Measurements from ENCODE around the gene MCMBP.
"Not testable (repeated sequence)": the region's sequence is repeated elsewhere in the genome, so short reads cannot be mapped to it uniquely, and the experiment has no call there.

The MCMBP gene

DNA sequence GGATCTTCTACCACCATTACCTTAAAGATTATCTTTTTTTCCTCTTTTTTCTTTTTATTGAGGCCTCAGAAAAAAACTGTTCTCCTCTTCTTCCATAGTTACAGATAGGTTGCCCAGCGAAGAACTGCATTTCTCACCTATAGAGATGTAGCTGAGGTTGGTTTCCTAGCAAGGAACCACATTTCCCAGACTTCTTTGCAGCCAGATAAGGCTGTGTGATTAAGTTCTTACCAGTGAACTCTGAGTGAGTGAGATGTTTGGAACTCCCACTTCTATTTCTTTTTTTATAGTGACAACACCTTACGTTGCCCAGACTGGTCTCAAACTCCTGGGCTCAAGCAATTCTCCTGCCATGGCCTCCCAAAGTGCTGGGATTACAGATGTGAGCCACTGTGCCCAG, 5.9 kb upstream of the MCMBP start:
- DNase-seq, result no peak

DNA sequence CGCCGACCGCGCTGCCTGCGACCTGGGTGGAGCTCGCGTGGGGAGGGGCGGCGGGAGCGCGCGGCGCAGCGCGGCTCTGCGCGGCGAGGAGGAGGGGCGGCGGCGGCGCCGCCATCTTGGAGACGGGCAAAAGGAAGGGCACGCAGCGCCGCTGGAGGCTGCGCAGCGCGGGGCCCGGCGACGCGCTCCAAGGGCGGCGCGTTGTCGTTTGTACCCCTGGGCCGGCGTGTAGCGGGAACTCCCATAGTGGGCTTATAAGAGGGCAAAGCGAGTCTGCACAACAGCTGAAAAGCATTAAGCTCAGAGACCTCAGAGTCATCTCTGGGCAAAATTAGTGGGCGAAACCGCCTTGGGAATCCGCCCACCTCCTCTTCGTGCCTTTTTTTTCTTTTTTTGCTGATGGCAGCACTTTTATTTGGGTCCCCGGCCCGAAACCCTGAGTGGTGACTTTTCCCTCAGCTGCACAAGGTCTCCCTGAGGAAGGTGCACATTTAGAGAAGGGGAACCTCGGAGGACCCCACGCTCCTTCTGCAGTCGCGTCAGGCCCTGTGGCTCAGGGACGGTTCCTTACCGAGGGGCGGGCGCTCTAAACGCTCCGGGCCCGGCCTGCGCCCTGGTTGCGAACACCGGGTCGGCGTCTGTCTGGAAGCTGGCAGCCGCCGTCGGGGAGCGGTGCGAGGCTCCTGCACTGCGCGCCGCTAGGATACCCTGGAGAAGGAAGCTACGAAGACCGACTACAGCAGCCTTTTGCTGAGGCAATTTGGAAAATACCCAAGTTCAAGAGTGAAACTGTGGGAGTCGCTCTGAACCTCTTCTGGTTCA, 428 bp upstream of the MCMBP start:
- DNase-seq, result peak; percentile 70

DNA sequence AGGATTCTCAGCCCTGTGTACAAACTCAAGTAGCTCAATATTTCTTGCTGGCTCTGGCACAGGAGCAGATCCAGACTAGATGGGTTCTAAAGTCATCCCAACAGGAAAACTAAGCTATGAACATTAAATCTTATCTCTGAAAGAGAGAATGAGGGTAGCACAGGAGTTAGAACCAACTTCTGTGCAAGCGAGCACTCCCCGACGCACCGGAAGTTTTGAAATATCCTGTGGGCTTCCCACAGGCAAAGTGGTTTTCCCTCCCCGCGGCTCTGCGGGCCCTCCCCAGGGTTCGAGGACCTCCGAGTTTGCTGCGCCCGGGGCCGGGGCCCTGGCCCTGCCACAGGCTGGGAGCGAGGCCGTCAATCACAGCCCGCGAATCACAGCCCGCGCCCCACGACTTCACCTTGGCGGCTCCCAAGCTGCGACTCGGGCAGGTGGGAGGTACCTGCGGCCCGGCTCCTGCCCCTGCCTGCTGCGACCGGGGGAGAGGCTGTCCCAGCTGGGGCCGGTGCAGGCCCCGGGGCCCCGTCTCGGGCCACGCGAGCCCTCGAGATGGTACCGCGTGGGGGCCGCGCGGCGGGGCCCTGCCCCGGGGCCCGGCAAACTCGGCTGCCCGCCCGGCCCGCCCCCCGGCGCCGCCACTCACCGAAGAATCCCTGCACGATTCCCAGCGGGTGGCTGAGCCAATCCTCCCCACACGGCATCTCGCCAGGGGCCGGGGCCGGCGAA, 598 bp downstream of the MCMBP start:
- DNase-seq, result peak; percentile 32

DNA sequence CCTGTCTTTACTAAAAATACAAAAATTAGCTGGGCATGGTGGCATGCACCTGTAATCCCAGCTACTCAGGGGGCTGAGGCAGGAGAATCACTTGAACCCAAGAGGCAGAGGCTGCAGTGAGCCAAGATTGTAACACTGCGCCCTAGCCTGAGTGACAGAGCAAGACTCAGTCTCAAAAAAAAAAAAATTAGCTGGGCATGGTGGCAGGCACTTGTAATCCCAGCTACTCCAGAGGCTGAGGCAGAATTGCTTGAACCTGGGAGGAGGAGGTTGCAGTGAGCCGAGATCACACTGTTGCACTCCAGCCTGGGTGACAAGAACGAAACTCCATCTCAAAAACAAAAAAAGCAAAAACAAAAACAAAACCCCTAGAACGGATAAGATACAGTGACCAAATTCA, 3.2 kb downstream of the MCMBP start:
- DNase-seq, result not testable (repeated sequence)

DNA sequence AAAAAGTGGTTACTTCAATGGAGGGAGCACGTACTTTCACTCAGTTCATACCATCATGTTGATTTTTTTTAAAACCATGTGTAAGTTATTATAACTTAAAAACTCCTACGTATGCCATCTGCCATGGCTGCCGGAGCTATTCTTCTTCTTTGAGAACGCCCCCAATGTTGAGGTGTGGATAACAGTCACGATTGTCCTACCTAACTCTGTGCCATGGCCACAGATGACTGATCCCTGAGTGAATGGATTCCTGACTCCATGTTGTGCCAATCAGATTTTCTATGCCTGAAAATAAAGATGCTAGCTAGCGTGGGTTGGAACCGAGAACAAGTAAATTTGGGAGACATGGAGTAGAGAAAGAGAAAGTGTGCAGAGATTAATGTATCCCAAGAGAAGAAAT, 5.3 kb downstream of the MCMBP start:
- no peak for DNase-seq

DNA sequence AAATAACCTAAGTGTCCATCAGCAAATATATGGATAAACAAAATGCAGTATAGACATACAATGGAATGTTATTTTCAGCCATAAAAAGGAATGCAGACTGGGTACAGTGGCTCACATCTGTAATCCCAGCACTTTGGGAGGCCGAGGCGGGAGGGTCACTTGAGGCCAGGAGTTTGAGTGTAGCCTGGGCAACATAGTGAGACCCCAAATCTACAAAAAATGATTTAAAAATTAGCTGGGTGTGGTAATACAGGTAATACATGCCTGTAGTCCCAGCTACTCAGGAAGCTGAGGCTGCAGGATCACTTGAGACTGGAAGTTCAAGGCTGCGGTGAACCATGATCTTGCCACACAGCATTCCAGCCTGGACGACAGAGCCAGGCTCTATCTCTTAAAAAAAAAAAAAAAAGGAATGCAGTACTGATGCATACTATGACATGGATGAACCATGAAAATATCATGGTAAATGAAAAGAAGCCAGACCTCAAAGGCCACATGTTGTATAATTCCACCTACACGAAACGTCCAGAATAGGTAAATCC, 6.9 kb downstream of the MCMBP start:
- no peak for DNase-seq

DNA sequence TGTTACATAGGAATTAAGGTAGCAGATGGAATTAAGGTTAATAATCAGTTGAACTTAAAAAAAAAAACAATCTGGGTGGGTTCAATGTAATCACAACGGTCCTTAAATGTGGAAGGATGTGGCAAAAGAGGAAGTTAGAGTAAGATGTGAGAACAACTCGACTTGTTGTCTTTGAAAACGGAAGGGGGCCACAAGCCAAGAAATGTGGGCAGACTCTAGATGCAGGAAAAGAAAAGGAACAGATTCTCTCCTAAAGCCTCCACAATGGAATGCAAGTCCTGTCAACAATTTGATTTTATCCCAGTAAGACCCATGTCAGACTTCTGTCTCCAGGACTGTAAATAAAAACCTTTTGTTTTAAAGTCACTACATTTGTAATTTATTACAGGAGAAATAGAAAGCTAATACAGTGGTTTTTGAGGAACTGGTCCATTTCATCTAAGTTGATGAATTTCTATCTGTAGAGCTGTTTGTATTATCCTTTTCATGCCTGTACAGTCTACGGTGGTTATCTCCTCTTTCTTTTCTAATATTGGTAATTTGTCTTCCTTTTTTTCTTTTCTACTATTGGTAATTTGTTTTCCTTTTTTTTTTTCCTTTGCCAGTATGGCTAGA, 8.6 kb downstream of the MCMBP start:
- no peak for DNase-seq

DNA sequence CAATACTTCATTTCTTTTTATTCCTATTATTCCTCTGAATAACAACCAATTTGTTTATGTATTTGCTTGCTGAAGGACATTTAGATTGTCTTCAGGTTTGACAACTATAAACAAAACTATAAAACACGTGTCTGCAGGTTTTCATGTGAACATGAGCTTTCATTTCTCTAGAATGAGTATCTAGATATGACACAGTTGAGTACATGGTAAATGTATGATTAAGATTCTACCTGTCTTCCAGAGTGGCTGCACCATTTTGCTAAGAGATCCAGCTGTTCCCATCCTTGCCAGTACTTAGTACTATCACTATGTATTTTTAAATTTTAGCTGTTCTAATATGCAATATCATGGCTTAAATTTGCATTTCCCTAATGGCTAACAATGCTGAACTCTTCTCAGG, 10.1 kb downstream of the MCMBP start:
- no peak for DNase-seq

DNA sequence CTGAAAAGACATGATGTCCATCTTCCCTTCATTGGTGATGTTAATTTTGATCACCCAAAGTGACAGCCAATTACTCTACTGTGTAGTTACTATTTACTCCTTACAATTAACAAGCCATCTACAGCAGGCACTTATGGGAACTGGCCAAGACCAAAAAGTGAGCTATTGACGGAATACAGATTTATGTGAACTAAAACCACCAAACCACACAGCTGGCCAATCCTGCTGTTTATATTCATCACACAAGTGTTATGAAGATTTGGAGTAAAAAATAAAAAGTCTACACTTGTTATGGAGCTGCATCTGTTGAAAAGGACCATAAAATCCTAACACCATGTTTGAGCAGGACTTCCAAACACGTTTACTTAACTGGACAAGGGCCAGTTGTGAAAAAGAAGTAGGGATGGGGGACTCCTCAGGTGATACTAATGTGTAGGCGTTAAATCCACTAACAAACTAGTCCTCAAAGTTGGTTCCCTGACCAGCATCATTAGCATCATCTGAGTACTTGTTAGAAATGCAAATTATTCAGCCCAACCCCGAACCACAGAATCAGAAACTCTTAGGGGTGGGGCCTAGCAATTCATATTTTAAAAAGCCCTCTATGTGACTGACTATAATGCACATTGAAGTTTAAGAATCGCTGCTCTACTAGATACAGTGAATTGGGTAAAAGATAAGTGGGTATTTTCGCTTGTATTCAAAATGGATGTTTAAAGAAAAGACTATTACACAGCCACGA, 11.6 kb downstream of the MCMBP start:
- DNase-seq, result no peak

DNA sequence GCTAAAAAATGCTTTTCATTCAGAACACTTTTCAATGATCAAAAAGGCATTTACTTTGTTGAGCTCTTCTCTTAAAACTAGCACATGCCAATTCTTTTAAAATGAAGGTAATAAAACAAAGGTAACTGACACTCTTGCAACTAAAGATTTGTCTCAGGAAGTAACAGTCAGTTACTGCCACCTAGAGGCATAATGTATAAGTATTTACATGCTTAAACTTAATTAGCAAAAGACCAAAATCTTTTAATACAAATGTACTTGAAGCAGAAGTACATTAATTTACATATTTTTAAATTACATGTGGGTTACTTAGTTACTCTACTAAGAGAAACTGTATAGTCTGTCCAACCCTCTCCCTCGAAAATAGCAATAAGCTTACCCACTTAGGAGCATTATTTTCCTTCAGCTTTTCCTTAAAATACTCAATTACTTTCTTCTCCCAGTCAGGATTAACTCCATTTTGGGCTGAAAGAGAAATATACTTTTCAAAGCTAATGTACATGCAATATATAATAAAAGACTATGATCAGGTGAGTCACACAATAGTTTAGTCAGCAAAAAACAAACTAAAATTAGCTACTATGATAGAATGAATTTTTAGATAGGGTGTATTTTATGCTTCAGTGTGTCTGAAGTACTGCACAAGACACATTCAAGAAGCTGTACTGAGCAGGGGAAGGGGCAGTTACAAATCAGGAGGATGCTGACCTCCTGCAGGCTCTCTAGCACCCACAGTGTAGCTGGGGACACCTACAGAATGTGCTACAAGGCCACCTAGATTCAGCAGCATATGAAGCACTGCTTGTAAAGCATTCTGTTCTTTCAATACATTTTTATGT, 13.0 kb downstream of the MCMBP start:
- DNase-seq, result no peak

DNA sequence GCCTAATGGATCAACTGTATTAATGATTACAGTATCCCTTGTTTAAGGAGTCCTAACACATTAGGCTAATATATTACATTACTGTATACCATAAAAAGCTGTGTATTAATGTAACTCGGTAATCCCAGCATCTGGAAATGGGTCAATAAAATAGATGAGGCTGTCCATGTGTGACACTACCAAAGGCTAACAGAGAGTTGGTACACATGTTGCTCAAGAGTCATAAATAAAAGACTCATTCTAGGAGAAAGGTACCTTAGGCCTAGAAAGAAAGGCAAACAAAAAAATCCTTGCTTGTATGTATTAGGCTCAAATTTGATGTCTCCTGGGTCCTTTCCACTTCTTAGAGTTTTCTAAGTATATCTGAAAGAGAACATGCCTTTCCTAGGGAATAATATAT, 14.6 kb downstream of the MCMBP start:
- DNase-seq, result no peak

DNA sequence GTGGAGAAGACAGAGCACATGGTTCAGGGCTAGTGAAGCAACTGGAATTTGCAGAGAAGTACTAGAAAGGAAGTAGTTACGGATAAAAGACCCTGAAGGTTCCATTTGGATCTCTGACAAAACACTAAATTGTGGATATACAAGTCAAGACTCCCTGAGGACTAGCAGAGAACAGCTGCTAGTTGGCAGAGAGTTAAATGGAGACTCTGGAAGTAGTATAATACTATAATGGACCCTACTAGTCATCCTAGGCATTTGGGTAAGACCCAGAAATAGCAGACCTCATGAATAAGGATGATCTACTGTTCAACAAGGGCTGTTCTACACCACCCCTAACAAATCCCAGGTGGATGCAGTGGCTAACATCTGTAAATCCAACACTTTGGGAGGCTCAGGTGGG, 19.1 kb downstream of the MCMBP start:
- no peak for DNase-seq

DNA sequence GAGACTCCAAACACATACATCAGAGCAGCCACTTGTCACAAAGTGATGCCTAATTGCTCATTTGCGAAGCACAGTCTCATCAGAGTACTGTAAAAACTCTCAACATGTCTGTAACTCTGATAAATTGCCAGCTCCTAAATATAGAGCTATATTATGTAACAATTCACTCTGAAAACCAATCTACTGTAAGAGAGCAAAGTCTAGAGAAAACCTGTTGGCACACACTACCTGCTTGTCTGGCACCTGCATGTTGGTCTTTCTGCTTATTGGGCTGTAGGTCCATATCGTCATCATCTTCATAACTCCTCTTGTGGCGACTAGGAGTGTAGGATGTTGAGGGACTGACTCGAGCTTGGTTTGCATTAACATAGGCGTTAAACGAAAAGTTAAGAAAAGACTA, 19.8 kb downstream of the MCMBP start:
- no peak for DNase-seq

DNA sequence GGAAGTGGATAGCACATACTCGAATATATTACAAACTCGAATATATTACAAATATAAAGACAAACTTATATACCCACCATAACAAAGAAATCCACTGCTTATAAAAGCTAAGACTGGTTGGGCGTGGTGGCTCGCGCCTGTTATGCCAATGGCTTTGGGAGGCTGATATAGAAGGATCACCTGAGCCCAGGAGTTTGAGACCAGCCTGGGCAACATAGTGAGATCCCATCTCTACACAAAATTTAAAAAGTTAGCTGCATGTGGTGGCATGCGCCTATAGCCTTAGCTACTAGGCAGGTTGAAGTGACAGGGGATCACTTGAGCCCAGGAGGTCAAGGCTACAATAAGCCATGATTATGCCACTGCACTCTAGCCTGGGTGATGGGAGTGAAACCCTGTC, 20.4 kb downstream of the MCMBP start:
- no peak for DNase-seq

DNA sequence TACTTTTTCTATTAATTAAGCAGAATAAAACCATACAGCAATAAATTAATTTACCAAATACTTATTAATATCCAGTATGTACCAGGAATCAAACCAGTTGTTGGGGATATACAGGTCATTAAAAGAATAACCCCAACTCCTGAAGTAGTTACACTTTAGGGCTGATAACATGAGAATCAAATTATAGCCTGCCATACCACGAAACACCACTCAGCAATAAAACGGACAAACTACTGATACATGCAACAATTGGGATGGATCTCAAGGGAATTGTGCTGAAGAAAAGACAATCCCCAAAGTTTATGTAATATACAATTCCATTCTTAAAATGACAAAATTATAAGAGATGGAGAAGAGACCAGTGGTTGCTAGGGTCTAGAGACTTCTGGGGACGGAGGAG, 22.7 kb downstream of the MCMBP start:
- DNase-seq, result no peak

DNA sequence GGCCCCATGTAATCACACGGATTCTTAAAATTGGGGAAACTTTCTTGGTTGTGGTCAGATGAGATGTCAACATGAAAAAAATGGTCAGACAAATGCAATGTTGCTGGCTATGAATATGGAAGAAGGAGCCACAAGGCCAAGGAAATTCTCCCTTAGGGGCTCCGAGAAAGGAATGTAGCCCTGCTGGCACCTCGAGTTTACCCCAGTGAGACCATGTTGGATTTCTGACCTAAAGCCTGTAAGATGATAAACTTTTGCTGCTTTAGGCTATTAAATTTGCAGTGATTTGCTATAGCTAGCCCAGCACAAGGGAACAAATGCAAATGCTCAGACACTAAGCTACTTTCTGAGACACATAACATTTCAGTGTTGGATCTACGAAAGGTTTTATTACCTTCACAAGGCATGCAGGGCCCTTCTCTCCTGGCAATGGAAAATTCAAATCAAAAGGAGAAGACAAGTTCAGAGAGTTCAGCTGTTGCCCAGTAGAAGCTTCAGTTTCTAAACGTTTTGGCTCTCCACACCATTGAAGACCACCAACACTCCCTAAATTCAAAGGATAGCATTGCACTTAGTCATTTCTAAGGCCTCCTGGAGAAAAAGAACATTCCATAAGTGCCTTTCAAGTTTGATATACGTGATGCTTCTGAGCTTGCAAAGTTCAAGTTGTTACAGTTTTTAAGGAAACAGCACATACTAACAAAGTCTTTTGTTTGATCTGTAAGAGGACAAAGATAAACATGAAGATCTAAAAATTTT, 23.4 kb downstream of the MCMBP start:
- no peak for DNase-seq

DNA sequence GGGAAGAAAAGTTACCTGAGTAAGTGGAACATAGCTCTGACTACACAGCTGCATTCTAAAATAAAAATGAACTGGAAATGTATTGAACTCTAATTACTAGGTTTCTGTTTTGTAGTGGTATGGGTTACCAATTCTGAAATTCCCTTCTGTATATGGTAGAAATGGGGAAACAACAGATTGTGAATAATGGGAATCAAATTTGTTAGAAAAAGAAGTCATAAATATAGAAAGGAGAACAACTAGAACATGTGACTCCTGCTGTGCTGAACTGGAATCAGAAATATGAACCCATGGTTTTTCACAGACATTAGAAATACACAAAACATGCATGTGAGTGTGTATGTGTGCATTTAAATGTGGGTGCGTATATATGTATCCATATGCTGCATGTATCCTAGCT, 27.0 kb downstream of the MCMBP start:
- no peak for DNase-seq

DNA sequence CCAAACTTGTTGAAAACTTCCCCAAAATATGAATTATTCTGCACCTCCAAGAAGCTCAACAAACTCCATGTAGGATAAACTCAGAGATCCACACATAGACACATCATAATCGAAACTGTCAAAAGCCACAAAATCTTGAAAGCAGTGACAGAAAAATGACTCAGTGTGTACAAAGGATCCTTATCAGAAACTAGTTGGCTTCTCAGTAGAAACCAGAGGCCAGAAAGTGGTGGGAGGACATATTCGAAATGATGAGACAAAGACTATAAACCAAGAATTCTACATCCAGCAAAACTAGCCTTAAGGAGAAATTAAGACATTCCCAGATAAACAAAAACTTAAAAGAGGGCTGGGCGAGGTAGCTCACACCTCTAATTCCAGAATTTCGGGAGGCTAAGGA, 38.5 kb downstream of the MCMBP start:
- DNase-seq, result no peak

DNA sequence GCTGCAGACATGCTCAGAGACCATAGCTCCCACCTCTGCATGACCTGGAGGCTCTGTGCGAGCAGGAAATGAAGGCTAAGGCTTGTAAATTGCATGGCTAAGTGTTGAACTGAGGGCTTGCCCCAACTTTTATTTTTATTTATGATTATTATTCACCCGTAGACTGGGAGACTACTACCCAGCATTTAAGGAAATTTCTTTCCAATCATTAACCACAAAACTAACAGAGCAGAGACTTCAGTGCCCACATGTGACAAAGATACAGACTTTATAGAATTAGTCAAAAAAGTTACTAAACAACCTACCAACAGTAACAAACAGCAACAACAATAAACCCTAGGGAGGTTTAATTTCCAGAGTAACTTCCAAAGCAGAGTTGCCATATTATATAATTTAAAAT, 39.7 kb downstream of the MCMBP start:
- DNase-seq, result no peak

DNA sequence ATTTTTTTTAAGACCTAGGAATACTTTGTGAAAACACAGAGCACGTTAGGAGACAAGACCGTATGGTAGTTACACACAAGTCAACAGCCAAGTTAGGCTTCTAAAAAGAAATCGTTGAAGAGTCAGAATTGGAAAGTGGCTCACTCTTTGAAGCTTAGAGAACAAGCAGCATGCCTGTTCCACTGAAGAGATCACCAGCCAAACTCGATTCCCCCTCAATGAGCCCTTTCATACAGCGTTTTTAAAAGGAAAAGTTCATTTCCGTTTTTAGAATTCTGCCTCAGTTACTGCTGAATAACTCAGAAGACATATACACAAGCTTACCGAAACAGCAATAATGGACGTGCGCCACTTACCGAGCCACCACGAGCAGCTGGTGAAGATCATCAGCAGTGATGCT, 41.0 kb downstream of the MCMBP start:
- no peak for DNase-seq

DNA sequence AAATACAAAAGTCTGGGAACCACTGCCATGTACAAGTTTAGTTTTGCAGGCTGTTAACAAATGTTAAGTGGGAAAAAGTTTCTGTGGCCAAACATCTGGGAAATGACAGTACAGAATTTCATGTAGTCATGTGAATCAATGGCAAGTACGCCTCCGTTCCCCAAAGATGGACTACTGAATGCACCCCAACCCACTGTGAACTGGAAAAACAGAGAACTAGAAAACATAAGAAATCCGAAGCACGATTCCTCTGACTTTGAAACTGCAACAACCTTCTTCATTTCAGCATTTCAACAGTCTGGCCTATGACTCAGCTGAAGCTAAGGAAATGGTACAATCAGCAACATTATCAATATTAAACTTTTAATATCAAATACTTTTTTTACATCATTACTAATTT, 41.8 kb downstream of the MCMBP start:
- no peak for DNase-seq

Data from NCI-H774 (cell line).